Lower lobe of right lung (tissue), 2 donors: ENCODE data around the gene ABCC3. TPM values are rescaled to one million over a fixed set of nuclear protein-coding genes. Genes with fewer than 3 reads are reported as not detected.

Experiments
- ATAC-seq, 2 donors: fragments of 200-7000 bp; cut with Tn5 transposase; one replicate each; pipeline ENCODE4 v1.9.1; 2020 to 2022; ENCODE audit warnings: mild to moderate bottlenecking in 2 of 2, moderate library complexity in 2 of 2
- DNase-seq: peaks from one replicate; pipeline ENCODE4 v3.0.0-alpha.2; 2020
- H3K27ac ChIP-seq: fragments of 200-600 bp; one replicate; pipeline ENCODE4 v1.8.0; 2022
- H3K27me3 ChIP-seq: fragments of 200-600 bp; one replicate; pipeline ENCODE4 v1.8.0; 2022; ENCODE audit warnings: low read depth
- H3K36me3 ChIP-seq: fragments of 200-600 bp; one replicate; pipeline ENCODE4 v1.8.0; 2022; ENCODE audit warnings: mild to moderate bottlenecking
- H3K4me1 ChIP-seq: fragments of 200-600 bp; one replicate; pipeline ENCODE4 v1.8.0; 2022
- H3K4me3 ChIP-seq: fragments of 200-600 bp; one replicate; pipeline ENCODE4 v1.8.0; 2022; ENCODE audit warnings: mild to moderate bottlenecking
- H3K9me3 ChIP-seq: fragments of 200-600 bp; one replicate; pipeline ENCODE4 v1.8.0; 2022
- intact Hi-C: fragments of 100-400 bp; cut with DNase I; formaldehyde crosslinking; loops from one replicate; pipeline ENCODE4 v1.11.0; 2022
- total RNA-seq: library from RNA; stranded (reverse); fragmentation: NEBNext Ultra II Directional; extraction: Animal tissue kit (Norgen Biotek cat#: 25700); gene quantifications from one replicate; pipeline ENCODE4 v1.2.1, GENCODE V29; 2021
- TF ChIP-seq, protein P1 (sequence below): fragments of 200-600 bp; IDR thresholded peaks from one replicate; pipeline ENCODE4 v1.8.0; 2022; ENCODE audit warnings: antibody characterized with exemption, mild to moderate bottlenecking
- donor health status: DM: no; HTN: yes; CAD: no; lungs with severe emphysema.

The ABCC3 gene
- total RNA-seq, 1 donor from 2014 or later: 41.7 TPM

DNA sequence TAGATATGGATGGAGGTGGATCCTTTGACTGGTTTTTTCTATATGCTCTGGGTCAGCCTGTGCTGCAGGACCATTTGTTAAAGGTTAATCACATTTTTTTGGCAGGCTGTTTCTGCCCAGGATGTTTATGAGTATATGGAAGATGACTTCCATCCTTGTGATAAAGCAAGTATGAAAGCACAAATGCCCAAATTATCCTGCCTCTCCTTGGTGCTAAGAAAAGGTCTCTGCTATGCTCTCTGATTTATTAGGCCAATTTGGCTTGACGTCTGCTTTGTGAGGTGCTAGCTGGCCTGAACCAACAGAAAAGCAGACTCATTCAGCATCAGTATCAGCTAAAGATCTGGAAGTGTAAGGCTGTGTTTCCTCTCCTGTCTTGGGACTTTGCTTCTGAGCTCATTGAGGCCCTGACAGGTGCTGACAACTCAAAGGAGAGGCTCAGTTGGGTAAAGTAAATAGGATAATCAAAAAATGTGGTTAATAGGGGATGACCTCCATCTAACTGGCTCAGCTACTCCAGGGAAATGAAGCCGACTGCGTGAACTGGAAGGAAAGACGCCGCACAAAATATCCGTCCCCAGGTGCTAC is 57.9 kb downstream of the ABCC3 start:
- H3K4me3 ChIP-seq: no peak overlapping the region
- H3K36me3 ChIP-seq: peaks cover 58% of the 10 kb centered on the region
- H3K4me1 ChIP-seq: peaks cover 57% of the 10 kb centered on the region
- TF ChIP-seq, protein P1, sequence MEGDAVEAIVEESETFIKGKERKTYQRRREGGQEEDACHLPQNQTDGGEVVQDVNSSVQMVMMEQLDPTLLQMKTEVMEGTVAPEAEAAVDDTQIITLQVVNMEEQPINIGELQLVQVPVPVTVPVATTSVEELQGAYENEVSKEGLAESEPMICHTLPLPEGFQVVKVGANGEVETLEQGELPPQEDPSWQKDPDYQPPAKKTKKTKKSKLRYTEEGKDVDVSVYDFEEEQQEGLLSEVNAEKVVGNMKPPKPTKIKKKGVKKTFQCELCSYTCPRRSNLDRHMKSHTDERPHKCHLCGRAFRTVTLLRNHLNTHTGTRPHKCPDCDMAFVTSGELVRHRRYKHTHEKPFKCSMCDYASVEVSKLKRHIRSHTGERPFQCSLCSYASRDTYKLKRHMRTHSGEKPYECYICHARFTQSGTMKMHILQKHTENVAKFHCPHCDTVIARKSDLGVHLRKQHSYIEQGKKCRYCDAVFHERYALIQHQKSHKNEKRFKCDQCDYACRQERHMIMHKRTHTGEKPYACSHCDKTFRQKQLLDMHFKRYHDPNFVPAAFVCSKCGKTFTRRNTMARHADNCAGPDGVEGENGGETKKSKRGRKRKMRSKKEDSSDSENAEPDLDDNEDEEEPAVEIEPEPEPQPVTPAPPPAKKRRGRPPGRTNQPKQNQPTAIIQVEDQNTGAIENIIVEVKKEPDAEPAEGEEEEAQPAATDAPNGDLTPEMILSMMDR: no peak
- H3K27ac ChIP-seq: peak overlapping the region; percentile 42
- H3K9me3 ChIP-seq: no peaks in the 10 kb centered on the region
- H3K27me3 ChIP-seq: no peaks in the 10 kb centered on the region
- intact Hi-C loops: loop anchor here (10.0 kb wide), 1 partner anchor 138 kb away; no protein-coding TSS in a partner anchor
- no peak for ATAC-seq
- no peak for DNase-seq

DNA sequence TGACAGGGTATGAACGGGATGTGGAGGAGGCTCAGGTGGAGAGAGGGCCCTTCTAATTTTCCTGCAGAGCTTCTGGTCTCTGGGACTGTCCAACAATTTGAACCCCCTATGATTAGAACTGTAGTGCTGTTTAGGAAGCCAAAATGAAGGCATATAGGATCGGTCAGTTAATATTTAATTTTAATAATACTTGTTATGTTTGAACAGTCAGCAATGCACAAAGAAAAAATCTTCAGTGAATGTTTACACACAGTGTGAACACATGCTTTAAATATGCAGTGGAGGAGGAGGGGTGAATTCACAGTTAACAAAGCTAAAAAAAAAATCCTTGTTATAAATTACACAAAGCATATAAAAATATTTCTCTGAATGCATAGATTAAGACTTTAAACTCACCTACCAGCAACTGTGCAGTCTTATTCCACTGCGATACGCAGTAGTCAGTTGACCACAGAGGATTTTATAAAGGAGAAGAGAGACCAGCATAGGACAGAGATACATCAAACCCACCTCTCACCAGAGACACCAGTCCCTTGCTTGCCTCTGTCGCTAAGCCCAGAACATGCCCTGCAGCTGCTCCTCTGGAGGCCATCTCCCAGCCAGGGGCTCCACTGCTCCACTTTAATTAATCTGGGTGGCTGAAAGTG is 58.5 kb downstream of the ABCC3 start:
- Histone ChIP-seq H3K27me3 (no peaks in the 10 kb centered on the region), H3K27ac (peak overlapping the region; percentile 42), H3K4me3 (no peak overlapping the region), H3K9me3 (no peaks in the 10 kb centered on the region), H3K4me1 (peaks cover 57% of the 10 kb centered on the region), H3K36me3 (peaks cover 64% of the 10 kb centered on the region)
- TF ChIP-seq, protein P1: no peak
- no peak for DNase-seq
- intact Hi-C loops: loop anchor here (10.0 kb wide), 1 partner anchor 138 kb away; no protein-coding TSS in a partner anchor
- peak; percentile 68 to 84 for ATAC-seq

DNA sequence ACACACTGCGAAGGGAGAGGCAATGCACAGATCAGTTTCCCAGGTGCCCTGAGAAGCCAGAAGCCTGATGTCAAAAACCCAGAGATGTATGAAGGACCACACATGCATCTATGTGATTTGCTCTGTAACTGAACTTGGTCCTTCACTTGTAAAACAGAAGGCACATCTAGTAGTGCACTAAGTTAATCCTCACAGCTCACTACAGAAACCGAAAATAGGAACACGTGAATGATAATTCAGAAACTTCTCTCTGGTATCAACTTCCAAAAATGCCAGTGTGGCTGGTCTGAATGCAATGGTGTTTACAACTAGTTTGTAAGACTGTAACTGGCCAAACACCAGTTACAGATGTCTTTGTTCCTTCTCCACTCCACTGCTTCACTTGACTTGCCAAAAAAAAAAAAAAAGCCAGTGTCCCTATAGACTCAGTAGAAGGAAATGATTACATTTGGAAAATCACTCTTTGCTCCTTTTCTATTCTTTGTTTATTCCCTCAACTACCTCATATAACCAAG is 61.7 kb downstream of the ABCC3 start:
- H3K27ac ChIP-seq: no peak overlapping the region
- DNase-seq (no peak), ATAC-seq (no peak)
- peaks cover 35% of the 10 kb centered on the region for H3K4me1 ChIP-seq
- H3K27me3 ChIP-seq: no peaks in the 10 kb centered on the region
- no peaks in the 10 kb centered on the region for H3K9me3 ChIP-seq
- TF ChIP-seq, protein P1: no peak
- no peak overlapping the region for H3K4me3 ChIP-seq
- peaks cover 89% of the 10 kb centered on the region for H3K36me3 ChIP-seq
- intact Hi-C loops: loop anchor here (10.0 kb wide), 1 partner anchor 142 kb away; no protein-coding TSS in a partner anchor

DNA sequence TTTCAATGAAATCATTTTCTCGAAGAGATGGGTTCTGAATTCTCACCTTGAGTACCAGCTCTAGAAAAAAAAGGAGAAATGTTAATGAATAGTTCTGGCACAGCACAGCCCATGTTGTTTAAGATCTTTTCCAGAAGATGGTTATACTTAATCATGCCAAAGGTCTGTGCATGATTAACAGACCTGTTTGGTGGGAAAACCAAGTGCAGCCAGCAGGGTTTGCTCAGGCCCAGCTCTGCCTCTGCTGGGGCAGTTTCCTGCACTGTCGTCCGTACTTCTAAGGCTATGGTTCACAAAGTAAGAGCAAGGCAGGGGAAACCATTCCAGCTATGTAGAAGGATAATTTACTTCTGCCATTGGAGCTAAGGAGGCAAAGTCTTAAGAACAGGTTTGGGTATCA is 62.4 kb downstream of the ABCC3 start:
- Histone ChIP-seq H3K27ac (no peak overlapping the region), H3K4me3 (no peak overlapping the region), H3K27me3 (no peaks in the 10 kb centered on the region), H3K9me3 (no peaks in the 10 kb centered on the region), H3K36me3 (peaks cover 86% of the 10 kb centered on the region), H3K4me1 (peaks cover 30% of the 10 kb centered on the region)
- DNase-seq: no peak
- no peak for ATAC-seq
- intact Hi-C loops: loop anchor here (10.0 kb wide), 1 partner anchor 142 kb away; no protein-coding TSS in a partner anchor
- TF ChIP-seq, protein P1: no peak

DNA sequence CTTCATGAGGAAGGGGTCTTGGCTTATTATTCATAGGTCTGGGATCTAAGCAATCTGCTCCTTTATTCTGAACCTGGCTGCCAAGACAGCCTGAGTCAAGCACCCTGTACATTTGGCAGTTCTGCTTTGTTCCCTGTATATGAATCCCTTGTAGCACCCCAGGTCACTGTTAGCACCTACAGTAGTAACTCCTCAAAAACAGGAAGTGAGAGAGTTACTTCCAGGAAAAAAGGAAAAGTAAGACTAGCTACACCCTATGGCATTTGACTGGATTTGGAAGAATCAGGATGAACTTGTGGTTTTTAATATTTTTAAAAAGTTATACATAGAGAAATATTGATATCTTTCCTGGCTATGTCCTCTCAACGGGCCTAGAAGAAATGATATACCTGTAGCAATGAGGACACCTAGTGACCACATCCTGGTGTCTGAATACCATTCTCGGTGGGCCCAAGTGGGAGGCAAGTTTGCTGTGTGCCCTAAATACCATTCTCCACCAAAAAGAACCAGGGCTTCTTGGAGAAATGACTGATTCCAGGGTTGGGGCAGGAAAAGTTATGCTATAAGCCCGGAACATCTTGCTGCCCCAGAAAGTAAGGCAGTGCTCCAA is 63.1 kb downstream of the ABCC3 start:
- Histone ChIP-seq H3K27ac (no peak overlapping the region), H3K27me3 (no peaks in the 10 kb centered on the region), H3K9me3 (no peaks in the 10 kb centered on the region), H3K4me1 (peaks cover 22% of the 10 kb centered on the region), H3K36me3 (peaks cover 84% of the 10 kb centered on the region), H3K4me3 (no peak overlapping the region)
- ATAC-seq (no peak), DNase-seq (no peak)
- TF ChIP-seq, protein P1: no peak
- intact Hi-C loops: loop anchor here (10.0 kb wide), 1 partner anchor 143 kb away; no protein-coding TSS in a partner anchor
